ENCODE results near the gene IL22RA1.

IL22RA1 gene

GRCh38 chr1:24095140-24095859 lies 47.6 kb downstream of the IL22RA1 start:
- DNase-seq: no peak

DNA sequence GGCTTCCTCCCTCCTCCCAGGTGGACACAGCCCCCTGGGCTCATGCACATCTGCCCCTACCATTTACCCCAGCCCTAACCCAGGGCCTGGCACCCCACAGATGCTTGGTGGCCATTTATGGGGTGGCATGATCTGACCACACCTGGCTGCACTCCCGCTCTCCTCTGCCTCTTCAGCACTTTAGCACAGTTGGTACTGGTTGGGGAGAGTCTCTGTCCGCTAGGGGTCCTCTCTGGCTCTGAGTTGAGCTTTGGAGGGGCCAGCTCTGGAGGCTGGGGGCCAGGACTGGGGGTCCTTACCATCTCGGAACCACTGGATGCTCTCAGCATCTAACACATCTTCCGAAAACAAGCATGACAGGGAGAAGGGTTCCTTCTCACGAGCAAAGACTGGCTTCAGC lies 48.4 kb downstream of the IL22RA1 start:
- DNase-seq: no peak

DNA sequence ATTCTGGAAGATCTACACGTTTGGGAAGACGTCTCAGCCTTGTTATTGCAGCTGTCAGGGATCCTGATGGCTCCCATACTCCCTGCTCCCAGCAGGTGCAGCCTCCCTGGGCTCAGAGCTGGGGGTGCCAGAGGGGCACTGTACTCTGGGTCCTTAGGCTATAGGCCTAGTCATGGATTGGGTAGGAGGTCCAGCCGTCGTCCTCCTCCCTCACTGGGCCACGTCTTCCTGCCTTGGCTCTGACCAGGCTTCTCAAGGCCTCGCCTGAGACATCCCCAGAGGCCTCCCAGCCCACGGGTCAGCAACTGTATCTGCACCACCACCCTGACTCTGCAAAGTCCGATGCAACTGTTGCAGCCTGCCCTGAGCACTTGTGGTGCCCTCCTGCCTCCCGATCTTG lies 49.2 kb downstream of the IL22RA1 start:
- DNase-seq: no peak

GRCh38 chr1:24092979-24093378 lies 50.0 kb downstream of the IL22RA1 start:
- DNase-seq: no peak

DNA sequence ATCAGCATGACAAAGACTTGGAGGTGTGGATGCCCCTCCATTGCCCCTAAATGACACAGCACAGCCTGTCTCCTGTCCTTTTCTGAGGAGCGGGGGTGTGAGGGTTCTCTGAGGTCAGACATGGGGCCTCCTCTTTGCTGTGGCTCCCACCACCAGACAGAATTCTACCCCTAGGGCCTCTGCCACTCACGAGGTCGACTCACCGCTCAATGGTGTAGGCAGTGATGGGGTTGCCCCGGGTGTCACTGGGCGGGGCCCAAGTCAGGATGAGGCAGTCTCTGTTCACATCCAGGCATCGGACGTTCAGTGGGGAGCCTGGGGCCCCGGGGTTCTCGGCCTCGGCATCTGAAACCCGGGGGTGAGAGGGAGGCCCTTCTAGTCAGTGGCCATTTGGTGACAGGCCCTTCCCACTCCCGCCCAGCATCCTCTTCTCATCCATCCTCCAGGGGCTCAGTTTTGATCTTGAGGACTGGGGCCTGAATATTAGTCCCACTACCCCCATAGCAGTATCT lies 50.9 kb downstream of the IL22RA1 start:
- no peak for DNase-seq

- DNase-seq: no peak
Observed at GRCh38 chr1:24090736-24091135, 52.2 kb downstream of the IL22RA1 start.

GRCh38 chr1:24089743-24090555 lies 53.0 kb downstream of the IL22RA1 start:
- DNase-seq: no peak

DNA sequence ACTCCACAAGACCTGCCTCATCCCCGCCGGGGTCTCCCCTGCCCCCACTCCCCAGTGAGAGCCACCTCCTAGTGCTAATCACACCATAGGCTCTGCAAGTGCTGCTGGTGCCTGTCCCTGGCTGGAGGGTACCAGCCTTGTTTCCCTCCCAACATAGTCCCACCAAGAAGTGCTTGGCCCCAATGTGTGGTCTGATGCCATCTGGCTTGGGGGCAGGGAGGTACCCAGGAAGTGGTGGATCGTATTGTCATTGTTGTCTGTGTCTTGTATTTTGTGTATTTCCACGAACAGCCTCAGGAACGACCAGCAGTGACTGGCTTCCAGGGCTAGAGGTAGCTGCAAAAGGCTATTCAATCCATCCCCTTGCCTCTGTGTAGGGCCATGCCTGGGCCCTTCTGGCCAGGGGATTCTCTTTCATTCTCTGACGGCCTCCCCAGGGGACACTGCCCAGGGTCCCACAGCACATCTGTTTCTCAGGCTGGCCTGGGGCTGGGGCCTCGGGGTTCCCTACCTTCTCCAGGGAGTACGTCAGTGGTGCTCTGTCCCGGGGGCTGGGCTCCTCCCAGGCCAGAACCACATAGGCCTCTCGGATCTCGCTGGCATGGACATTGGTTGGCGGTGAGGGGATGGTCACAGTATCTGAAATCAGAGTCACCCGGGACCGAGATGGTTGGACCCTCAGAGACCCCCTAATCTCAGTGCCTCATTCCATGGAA lies 53.8 kb downstream of the IL22RA1 start:
- DNase-seq: no peak

DNA sequence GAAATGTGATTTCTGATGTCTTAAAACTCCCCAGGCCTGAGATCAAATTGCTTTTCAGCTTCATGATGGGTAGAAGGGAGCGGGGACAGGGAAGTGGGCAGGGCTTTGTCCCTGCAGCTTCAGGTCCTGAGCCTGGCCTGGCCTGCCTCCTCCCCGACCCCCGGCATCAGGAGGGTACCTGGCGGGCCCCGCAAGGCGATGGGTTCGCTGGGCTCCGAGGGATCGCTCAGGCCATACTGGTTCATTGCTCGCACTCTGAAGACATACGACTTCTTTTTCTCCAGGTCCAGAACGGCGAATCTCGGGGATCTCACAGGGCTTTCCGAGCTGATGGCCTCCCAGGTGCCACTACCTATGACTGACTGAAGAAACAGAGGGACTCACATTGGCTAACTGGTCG lies 56.5 kb downstream of the IL22RA1 start:
- no peak for DNase-seq

GRCh38 chr1:24085546-24085945 lies 57.4 kb downstream of the IL22RA1 start:
- no peak for DNase-seq

GRCh38 chr1:24085007-24085406 lies 57.9 kb downstream of the IL22RA1 start:
- no peak for DNase-seq

GRCh38 chr1:24084050-24084449 lies 58.9 kb downstream of the IL22RA1 start:
- DNase-seq: no peak

GRCh38 chr1:24082372-24082771 lies 60.6 kb downstream of the IL22RA1 start:
- DNase-seq: no peak

- no peak for DNase-seq
Observed at GRCh38 chr1:24081190-24081589, 61.8 kb downstream of the IL22RA1 start.

- no peak for DNase-seq
Observed at GRCh38 chr1:24080131-24080530, 62.8 kb downstream of the IL22RA1 start.

DNA sequence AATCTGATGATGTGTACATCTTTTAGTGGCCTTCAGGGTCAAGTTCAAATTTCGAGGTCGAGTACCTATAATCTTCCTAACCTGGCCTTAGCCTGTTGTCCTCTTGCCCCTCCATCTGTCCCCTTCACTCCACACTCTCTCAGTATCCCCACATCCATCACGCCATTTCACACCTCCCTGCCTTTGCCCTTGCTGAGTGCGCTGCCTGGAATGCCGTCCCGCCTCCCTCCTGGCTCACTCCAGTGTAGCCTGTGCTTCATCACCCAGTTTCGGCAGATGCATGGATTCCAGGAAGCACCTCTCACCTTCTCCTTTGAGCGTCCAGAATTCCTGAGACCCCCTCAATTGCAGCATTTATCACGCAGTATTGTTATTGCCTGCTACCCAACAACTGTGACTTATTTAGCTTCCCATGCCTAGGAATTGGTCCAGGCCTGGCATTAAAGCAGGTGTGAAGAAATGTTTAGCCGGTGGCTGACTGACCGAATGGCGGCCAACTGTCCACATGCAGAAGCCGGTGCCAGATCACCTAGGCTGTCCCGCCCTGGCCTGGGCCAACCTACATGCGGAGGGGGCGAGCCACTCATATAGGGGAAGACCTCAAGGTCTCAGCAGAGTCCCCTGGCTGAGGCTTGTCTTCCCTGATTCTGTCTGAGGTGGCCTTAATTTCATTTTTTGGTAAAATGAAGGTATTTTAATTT lies 65.5 kb downstream of the IL22RA1 start:
- DNase-seq: no peak

GRCh38 chr1:24075946-24076345 lies 67.0 kb downstream of the IL22RA1 start:
- no peak for DNase-seq

DNA sequence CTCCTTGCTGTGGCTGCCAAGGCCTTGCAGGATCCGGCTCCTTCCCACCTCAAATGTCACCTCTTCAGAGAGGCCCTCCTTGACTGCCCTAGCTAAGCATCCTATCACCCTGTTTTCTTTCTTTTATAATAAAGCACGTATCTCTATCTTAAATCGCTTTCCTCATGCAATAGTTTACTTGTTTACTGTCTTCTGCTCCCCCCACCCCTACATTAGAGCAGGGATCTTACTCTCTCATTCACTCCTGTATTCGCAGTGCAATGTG lies 67.4 kb downstream of the IL22RA1 start:
- DNase-seq: no peak

GRCh38 chr1:24074817-24075589 lies 67.9 kb downstream of the IL22RA1 start:
- no peak for DNase-seq

GRCh38 chr1:24074196-24074595 lies 68.7 kb downstream of the IL22RA1 start:
- DNase-seq: no peak

DNA sequence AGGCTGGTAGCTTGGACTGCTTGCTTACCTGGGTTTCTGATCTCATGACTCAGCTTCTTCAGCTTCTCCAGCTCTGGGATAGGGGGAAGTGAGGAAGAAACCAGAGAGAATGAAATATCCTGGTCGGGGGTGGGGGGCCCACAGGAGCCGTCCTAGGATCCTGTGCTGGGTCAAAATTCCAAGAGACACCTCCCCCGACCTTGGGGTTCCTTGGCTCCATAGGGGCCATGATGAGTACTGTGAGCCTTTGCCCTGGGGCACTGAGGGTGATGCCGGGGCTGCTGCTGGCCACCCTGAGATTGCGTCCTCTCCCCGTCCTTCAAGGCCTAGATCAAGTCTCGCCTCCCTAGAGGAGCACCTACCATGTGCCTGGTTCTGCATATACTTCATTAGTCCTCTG lies 71.0 kb downstream of the IL22RA1 start:
- no peak for DNase-seq

DNA sequence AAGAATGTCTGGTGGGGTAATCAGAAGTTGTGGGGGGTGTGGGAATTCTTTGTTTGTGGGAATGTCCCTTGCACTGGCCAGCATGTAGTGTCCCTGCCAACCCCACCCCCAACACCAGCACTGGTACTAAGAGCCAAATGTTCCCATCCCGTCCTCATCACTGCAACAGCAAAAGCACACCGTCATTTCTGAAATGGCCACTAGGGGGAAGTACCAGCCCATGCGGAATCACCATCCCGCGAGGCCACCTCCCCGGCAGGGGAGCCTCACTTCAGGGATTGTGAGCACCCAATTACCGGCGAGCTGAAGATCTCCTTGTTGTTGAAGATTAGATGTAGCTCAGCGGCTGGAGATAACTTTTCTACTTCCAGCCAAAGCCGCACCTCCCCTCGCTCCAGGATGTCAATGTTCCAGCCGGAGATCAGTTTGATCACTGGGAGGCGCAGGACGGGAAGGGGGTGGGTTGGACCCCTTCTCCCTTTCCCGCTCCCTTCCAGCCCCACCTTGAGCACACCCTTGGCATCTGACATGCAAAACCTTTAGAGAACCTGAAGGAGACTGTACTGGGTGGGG lies 72.0 kb downstream of the IL22RA1 start:
- peak; percentile 85 for DNase-seq
